Activated CD4-positive, alpha-beta T cell treated with anti-CD3 and anti-CD28 coated beads for 48 hours (primary cell): ENCODE data around the gene CDK6.
A peak's percentile ranks its signal among the peaks of the same experiment; 100 is the strongest.

Source experiments
- DNase-seq: peaks from one replicate; pipeline ENCODE4 v3.0.0-alpha.2; 2020

Gene CDK6

DNA sequence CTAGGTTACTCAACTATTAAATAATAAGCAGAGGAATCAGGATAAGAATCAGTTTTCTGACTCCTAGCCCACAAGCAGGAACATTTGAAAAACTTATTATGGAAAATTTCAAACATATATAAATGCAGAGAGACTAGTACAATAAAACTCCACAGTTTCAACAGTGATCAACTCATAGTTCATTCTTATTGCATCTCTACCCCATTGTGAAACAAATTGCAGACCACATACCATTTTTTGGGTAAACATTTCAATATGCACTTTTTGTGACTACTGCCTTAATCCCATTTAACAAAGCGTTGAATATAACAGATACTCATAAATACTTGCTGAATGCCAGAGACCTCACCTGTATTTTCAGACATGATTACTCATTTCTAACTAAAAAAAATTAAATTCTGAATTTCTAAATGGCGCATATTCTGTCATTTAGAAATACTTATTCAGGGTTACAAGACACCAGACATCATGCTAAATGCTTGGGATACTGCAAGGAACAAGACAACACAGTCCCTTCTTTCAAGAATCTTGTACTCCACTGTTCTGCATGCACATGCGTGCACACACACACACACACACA lies 11.4 kb downstream of the CDK6 start:
- no peak for DNase-seq

DNA sequence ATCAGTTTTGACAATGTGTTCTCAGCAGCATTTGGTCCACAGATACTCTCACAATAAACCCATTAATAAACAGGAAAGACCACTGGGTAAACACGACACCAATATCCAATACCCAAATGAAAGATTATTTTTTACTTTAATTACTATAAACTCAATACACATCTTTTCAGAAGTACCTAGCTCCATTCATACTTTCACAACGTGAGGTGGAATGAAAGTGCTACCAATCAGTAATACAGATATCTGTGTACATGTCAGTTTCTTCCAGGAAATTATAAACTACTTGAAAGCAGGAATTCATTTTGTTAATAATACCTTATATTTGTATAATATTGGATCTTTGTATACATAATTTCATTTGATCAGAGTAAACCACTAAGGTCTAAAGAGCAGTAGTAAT lies 11.9 kb downstream of the CDK6 start:
- DNase-seq = no peak

DNA sequence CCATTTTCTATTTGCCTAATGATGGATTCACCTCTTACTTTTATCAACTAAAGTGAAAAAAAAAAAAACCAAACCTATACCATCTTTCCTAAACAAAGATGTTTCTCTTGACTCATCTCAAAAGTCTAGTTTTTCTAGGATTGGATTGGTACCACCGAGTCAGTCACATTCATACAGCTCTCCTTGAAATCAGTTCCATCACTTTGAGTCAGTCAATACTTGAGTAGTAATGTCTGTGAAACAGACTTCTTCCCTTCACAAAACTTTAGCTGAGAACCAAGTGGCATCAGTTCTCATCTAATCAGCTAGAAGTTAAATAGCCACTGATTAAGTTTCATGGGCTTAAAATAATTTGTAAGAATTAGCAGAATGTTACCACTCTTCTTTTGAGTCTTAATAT lies 13.3 kb downstream of the CDK6 start:
- DNase-seq = no peak

DNA sequence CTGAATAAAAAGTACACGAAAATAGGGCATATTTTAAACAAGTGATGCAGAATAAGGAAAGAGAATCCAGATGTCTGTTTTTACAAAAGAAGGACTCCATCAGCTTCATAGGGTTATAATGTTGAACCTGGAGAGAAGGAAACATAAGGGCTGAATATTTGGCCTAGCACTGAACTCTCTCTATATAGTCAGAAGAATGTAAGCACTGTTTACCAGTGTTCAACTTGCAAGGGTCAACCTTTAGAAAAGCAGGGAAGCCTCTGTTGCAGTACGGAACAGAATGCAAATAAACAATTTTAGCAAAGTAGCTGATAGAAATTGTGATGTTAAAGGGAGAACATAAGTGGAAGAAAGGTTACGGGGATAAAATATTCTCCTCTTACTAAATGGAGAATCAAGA lies 16.2 kb downstream of the CDK6 start:
- DNase-seq = no peak

DNA sequence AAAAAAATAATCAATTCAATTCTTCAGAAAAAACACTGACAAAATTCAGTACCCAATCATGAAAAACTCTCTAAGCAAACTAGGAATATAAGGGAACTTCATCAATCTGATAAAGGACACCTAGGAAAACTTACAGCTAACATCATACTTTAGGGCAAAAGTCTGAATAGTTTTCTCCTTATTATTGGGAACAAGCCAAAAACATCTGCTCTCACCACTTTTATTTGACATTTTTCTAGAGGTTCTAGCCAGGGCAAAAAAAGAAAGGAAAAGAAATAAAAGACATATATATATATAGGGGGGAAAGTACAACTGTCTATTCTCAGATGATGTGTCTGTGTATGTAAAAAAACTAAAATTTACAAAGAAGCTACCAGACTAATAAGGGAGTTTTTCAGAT lies 19.0 kb downstream of the CDK6 start:
- no peak for DNase-seq

DNA sequence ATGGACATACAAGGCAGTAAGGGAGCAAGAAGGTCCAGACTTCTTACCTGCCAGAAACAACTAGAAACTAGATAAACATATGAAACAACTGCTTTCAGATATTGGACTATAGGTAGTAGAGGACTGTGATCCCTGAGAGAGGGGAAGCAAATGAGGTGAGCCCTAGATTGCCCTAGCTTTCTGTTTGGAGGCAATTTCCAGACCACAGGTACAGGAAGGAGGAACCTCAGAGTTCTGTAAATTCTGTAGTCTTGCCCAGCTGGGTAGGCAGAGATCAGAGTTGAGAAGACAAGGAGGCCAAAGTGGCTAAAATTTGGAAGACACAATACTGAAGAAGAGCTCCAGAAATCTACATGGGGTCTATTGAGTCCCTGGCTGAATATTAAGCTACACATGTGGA lies 21.0 kb downstream of the CDK6 start:
- no peak for DNase-seq

DNA sequence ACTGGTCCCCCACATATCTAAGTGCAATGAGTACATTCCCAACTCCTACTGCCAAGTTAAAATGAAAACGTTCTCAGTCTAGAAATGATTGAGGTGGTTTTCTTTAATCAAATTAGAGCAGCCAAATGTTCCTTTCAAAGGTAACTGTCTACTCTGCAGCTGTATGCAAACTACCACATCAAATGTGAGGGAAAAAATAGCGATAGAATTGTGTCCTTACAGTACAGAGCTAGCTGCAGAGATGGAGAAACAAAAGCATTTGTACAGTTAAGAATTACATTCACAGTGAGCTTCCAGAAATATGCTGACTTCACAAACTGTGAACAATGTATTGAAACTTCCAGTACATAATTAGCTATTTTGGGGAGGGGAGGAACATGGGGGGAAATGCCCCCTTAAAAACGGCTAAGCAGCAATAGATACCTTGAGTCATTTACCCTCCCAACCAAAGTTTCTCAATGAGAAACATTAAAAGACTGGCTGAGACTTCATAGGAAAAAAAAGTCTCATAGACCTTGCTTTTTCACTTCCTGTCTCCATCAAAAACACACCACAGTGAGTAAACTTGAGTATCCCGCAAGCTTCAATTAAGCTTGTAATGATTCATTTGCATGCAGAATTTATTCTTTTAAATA lies 22.9 kb downstream of the CDK6 start:
- DNase-seq = peak; percentile 28

DNA sequence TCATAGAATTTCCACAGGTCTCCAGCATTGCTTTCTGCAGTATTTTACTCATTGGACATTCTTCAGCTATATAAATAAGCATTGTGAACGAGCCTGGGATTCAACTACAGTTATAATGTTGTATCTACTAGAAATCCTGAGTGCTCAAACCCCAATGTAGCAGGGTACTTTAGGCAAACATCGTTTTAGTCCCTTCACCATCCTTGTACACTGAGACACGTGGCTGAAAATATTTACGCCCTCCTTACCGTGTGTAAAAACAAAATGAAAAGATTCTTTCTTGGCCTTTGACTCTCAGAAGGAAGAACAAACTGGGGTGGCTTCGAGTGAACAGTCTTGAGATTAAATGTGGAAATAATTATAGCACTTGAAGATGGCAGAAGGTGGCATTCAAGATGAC lies 25.2 kb downstream of the CDK6 start:
- DNase-seq = no peak

DNA sequence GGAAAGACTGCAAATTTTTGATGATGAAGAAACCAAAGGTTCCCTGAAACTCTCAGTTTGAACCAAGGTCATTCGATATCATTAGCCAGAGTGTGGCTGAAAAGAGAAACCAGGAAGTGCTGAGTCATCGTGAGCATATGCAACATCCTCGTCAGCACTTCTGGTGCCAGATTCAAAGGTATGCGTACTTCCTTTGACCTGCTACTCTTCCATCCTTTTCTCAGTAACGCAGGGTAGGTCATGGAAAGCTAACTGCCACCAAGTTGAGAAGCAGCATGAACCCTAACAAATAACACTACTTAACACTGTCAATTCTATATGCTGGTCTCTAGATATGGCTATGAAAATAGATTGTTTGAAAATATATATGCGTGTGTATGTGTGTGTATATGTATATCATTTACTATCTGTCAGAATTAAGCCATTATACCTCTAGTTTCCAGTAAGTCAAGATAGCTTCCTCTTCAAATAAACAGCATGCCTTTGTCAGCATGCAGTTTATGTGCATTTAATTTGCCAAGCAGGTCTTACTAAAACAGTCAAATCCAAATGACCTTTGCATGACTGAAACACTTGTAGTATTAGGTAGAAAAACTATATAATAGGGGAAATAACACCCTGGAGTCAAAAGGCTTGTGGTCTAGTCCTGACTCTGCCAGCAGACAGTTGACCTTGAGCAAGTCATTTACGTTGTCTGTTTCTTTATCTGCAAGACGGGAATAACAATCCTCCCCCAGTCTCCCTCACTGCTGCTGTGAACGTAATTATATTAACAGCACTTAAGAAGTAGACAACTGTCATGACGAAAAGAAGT lies 26.4 kb downstream of the CDK6 start:
- DNase-seq = peak; percentile 70

DNA sequence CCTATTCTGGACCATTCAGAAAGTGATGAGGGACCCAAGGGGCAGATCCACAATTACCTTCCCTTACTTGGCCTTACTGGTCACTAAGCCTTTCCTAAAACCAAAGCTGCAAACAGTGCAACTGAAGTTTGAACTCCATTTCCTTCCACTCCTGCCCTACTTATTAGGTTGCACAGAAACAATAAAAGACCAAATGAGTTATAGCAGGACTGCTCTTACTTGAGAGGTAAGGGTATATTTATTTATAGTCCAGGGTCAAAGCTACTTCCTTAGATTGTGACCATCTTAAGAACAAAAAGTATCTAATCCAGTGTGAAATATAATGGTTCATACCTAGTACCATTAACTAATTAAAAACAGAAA lies 27.0 kb downstream of the CDK6 start:
- DNase-seq = no peak

DNA sequence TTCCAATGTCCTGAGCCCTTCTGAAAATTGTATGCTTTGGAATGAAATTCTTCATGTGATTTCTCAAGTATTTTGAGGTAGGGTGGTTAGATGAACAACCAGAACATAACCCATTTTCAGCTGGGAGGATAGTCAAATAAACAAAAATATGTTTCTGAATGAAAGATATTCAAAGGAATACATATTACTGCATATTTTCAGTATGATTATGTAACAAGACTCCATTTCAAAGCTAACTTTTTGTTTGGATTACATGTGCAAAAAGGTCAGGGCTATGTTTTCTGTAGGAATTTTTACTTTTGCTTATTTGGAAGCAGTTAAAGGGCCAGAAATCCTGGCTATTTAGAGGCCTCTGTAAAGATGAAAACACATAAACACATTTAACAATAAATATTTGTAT lies 27.7 kb downstream of the CDK6 start:
- no peak for DNase-seq

DNA sequence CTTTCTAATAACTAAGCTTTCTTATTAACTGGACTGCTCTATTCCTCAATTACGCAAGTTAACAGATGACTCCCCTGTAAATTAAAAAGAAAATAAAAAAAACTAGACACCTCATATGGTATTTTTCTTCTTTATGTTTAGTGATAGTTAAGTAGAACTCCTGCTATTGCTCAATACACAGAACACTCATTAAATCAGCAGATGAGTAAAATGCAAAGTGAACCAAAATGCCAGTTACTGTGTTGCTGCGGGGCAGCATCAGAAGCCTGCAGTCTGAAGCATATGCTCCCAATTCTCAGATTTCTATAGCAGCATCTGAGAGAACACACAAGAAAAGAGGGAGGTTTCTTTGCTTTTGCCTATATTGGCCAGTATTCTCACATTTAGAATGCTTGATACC lies 28.4 kb downstream of the CDK6 start:
- no peak for DNase-seq

DNA sequence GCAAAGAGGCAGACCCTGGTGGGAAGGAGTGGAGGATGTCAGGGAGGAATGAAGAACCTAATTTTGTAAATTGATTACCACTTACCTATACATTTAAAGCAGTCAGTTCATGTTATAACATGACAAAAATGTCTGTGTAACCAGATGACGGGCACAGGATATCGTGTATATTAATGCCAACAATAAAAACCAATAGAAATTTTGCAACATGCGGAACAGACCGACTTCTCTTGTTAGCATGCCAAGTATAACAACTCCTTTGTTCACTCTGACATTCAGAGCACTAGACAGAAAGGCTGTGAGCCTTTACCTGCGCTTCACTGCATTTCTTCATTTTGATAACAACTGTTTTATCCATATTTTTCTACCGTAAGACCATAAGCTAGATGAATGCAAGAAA lies 29.9 kb downstream of the CDK6 start:
- DNase-seq = no peak

DNA sequence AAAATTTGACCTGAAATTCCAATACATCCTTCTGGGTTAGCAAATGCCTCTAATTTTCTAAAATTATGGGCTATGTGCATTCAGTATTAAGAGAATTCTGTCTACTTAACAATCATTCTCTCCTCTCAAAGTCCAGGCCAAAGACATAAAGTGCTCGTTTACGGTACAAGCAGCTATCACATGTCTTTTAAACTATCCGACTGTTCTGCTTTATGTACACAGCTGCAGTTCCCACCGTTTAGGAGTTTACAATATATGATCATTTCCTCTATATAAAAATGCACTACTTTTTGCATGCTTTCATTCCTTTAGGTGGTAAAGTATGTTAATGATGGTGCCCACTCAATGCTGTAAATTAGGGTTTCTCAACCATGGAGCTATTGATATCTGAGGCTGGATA lies 34.0 kb downstream of the CDK6 start:
- no peak for DNase-seq

DNA sequence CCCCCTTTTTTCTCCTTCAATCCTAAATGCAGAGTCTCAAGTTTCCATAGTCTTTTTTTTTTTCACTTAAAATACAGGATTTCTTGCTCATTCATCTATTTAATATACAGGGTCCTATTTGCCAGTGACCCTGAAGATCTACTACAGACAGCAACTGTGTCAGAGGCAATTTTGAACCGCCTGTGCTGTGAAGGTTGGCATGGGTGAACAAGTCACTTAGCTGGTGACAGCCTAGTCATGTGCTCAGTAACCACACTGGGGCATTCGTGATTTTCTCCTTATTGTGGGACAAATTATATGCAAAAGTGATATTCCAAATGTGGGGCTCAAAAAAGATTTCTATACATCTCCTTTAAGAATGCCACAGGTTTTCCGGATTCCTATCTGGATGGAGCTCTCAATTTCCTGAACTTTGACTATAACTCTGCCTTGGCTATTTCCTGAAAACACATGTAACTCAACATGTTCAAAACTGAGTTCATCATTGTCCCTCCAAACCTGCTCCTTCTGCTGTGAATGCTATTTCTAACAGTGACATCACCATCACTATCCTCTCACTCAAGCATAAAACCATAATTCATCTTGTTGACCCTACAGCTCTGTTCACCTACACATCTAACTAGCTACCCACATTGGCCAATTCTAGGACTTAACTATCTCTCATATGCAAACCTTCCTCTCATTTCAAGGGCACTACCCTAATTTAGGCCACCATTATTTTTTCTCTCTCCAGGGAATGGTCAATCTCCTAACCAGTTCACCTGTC lies 36.7 kb downstream of the CDK6 start:
- no peak for DNase-seq

DNA sequence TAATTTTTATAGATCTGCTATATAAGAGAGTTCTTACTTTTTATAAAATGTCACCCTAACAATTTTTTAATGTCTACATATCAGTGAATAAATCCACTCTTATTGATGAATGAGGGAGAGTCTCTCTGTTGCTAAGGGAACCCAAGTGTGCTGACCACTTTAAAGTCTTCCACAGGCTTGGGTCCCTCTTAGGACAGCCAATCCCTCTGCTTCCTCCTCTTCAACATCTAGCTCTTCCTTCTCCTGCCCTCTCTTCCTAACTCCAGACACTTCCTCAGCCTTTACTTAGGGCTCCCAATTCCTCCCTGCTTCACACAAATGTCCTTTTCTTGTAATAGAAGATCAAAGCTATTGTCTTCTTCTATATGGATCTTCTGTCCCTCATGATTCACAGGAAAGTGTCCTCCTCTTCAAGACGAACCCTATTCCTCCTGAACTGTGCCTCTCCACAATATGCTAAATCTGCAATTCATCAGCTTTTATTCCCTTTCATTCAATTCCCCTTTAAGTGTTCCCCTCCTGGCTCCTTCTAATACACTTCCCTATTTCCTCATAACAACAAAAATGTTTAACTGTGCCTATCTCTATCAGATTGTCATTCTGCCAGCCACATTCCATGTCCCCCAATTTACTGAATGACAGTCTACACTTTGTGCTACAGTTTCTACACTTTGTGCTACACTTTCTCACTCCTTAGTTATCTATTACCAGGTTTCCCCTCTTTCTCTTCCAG lies 37.7 kb downstream of the CDK6 start:
- DNase-seq = no peak

DNA sequence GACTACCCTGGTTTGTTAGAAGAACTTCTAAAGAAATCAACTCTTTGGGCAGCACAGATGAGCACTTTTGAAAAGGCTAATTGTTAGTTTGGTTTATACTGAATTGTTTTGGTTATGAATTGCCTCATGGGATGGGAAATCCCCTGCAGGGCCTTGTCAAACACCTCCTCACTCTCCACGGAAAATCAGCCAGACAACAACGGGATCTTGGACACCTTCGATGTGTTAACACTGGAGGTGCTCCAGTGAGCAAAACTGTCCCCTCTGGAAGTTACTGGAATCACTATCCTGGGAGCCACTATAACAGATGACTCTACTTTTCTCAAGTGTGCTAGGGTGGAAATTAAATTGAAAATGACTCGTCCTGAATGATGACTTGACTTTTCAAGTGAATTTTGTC lies 38.7 kb downstream of the CDK6 start:
- DNase-seq = peak; percentile 40

DNA sequence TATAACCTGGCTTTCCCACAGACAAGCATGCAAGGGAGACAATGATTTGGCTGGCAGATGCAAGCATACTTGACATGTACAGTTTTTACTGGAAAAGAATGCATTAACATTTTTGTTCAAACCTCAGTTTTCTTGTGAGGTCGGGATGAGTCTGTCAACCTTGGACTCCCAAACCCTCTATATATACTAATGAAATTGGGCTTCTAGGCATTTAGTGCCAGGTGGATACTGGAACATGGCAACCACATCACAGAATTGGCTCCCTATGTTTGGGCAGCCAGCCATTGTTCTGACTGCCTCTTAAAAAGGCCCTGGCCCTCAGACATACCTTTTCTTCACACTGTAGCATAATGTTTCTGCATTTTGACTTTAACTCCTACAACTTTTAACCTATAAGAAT lies 39.1 kb downstream of the CDK6 start:
- no peak for DNase-seq

DNA sequence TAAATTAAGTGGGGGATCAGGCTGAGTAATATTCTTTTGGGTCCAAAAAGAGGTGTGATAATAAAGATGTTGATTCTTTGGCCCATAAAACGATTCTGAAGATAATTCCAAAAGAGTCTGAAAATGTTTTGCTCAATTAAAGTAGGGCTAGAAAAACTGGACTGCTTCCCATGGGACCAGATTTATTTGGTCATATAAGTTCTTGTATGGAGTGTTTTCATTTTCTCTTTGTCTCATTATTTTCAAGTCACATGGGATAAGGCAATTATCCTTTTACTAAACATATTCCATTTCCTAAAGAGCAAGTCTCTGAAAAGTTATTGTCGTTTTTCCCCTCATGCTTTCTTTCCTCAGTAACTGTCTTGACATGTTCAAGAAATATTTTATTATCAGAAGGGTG lies 41.5 kb downstream of the CDK6 start:
- no peak for DNase-seq

DNA sequence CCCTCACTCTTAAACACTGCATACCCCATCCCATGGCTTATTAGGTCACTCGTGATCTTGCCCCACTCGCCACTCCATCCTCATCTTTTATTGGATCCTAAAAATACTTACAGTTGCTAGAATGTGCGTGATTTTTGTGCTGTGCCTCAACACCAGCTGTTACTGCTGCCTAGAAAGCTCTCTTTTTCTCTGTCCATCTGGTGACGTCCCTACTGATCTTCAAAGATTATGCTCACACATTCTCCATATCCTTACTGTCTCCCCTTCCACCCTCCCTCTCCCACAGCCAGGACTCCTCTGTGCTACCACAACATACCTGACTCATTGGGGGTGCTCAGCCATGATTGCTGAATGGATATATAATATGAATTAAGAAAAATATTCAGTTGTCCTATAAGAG lies 42.0 kb downstream of the CDK6 start:
- DNase-seq = no peak

DNA sequence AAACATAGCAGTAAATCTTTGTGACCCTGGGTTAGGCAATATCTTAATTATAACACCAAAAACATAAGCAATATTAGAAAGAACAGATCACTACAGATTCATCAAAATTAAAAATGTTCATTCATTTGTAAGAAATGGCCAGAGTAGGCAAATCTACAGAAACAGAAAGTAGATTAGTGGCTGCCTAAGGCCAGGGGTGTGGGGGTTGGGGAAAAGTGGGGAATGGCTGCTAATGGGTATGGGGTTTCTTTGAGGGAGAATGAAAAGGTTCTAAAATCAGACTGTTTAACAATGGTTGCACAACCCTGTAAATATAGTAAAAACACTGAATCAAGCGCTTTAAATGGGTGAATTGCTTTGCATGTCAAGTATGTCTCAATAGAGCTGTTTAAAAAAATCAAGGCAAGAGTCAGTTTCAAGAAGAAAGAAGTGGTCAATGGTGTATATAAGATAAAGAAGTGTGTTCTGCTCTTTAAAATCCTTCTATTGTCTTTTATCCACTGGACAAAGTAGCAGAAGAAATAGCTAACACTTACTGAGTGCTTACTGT lies 42.6 kb downstream of the CDK6 start:
- no peak for DNase-seq

DNA sequence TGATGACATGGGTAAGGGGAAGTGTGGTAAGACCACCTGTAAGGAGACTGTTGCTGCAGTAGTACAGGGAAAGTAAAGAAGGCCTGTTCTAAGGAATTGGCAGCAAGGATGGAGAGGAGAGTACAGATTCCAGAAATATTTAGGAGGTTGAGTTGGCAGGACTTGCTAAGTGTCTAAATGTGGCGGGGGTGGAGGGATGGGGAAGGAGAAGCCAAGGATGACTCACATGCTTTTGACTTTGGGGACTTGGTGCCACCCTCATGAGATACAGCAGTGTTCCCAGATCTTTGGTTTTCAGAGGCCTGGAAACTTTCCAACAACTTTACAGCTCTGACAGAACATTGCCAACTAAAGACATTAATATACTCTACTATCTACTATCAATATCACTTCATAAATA lies 45.4 kb downstream of the CDK6 start:
- no peak for DNase-seq
